GM12892 (cell line): Measurements from ENCODE around the gene FRAS1.

Experiments
- POLR2A ChIP-seq: IDR thresholded peaks from 2 replicates; pipeline ENCODE4 v1.6.1; 2011; ENCODE audit warnings: low read depth, low read length, control low read depth
- POLR2AphosphoS5 ChIP-seq: IDR thresholded peaks from 2 replicates; pipeline ENCODE4 v1.6.1; 2011; ENCODE audit warnings: low read depth, low read length, control low read depth
- TAF1 ChIP-seq: IDR thresholded peaks from 2 replicates; pipeline ENCODE4 v1.6.1; 2011; ENCODE audit warnings: low read depth, mild to moderate bottlenecking, control low read depth, low read length, borderline replicate concordance

DNA sequence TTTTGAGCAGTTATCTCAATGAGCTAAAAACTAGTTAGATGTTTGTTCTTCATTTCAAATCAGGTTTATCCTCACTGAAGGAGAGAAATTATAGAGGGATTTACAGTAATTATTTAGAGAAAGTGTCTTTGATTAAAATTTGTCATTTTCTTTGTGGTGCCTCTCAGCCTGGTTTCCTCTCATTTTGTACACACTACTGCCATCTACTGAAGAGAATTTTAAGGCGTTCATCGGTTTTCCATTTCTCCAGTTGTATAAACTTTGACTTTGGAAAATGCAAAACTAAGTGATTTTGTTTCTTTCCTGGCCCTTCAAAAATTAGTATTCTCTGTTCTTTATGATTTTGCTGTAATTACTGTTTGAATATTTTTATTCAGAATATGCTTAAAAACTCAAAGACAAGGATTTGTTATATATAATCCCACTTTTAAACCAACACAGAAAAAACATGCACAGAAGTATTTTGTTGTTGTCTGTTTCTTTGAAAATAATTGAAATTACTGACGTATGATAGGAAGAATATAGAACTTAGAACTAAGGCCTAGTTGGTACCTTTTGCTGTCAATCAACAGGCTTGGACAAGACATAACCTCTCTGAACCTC lies 460.0 kb downstream of the FRAS1 start:
- TF ChIP-seq POLR2A (no peak), TAF1 (no peak), POLR2AphosphoS5 (no peak)
